Right cardiac atrium (tissue), 5 donors: ENCODE measurements around the gene AKAP13. TPM values are rescaled to one million over a fixed set of nuclear protein-coding genes. Genes with fewer than 3 reads are reported as not detected.

Experiments used
- ATAC-seq, 2 donors: fragments of 200-7000 bp; cut with Tn5 transposase; one replicate each; pipeline versions ENCODE4 v1.8.0 to v1.9.1; 2020; ENCODE audit warnings: moderate library complexity in 2 of 2, mild to moderate bottlenecking in 1 of 2
- DNase-seq, 3 donors: peaks; one replicate each; pipeline ENCODE4 v3.0.0-alpha.2; 2020
- H3K27ac ChIP-seq: one replicate; pipeline ENCODE4 v1.5.1; 2013; ENCODE audit warnings: mild to moderate bottlenecking, low read length, control low read depth, moderate library complexity
- H3K27me3 ChIP-seq: one replicate; pipeline ENCODE4 v1.6.1; 2013; ENCODE audit not compliant: control insufficient read depth, insufficient read depth
- H3K4me1 ChIP-seq: one replicate; pipeline ENCODE4 v1.6.1; 2013; ENCODE audit warnings: low read length; ENCODE audit not compliant: control insufficient read depth, insufficient read depth
- H3K4me3 ChIP-seq: one replicate; pipeline ENCODE4 v1.5.1; 2013; ENCODE audit warnings: low read length, control low read depth
- H3K9me3 ChIP-seq: one replicate; pipeline ENCODE4 v1.6.1; 2013; ENCODE audit warnings: low read length; ENCODE audit not compliant: control insufficient read depth
- WGBS: extraction: QIAGEN DNeasy Blood & Tissue Kit; methylation state at CpG from one replicate; pipeline ENCODE4 v1.1.7; 2013; 5-methylcytosine and 5-hydroxymethylcytosine counted together
- intact Hi-C, 4 donors: fragments of 100-400 bp; cut with DNase I; formaldehyde crosslinking; loops; one replicate each; pipeline versions ENCODE4 v1.11.0 to v1.14.0; 2022 to 2023
- polyA plus RNA-seq: library from polyadenylated mRNA; stranded (reverse); fragments of 200-250 nt; gene quantifications from one replicate; pipeline ENCODE4 v1.2.3, GENCODE V29; 2013
- total RNA-seq, 4 donors: library from RNA; stranded (reverse); fragmentation: NEBNext Ultra II Directional; extraction: Animal tissue kit (Norgen Biotek cat#: 25700); gene quantifications; one replicate each; pipeline ENCODE4 v1.2.1, GENCODE V29; 2021
- donor health status: healthy with polysubstance abuse.
- donor health status: DM: no; HTN: yes; CAD: no.
- donor health status: DM: no; HTN: no; CAD: no.
- donor health status: DM: no; HTN: yes; CAD: no; lungs with severe emphysema.
- donor health status: DM: yes; HTN: yes; CAD: no.

The AKAP13 gene
- total and polyA plus RNA-seq, 5 donors: 104 to 348 (median 250) TPM

DNA sequence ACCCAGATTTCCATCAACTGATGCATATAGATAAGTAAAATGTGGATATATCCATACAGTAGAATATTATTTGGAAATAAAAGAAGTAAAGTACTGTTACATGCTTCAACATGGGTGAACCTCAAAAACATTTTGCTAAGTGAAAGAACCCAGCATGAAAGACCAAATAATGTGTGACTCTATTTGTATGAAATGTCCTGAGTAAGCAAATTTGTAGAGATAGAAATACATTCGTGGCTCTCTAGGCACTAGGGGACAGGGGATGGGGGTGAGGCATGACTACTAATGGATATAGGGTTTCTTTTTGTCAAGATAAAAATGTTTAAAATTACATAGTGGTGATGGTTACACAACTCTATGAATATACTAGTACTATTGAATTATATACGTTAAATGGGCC lies 250.6 kb downstream of the AKAP13 start:
- DNase-seq: no peak
- Histone ChIP-seq H3K4me1 (peaks cover 9% of the 10 kb centered on the region), H3K27me3 (no peaks in the 10 kb centered on the region), H3K9me3 (no peaks in the 10 kb centered on the region), H3K27ac (no peak overlapping the region), H3K4me3 (no peak overlapping the region)
- intact Hi-C loops: no loop called here
- no peak for ATAC-seq
- WGBS: 55% methylated on average over 2 of the region's 2 CpGs

DNA sequence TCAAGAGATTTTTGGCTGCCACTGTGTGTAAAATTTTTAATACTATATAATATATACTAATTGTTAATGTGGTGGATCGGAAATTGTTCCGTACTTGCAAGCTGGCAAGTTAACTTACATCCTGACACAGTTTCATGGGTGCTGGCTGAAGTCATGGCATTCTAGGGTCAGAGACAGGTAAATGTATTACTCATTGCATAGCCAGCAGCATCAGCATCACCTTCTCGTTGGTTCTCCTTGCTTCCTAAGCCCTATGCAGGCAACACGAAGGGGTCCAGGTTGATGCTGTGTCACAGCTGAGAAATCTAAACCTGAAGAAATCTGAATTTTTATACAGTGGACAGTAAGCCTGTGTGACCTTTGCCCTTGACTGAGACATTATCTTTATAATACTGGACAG lies 251.6 kb downstream of the AKAP13 start:
- Histone ChIP-seq H3K9me3 (no peaks in the 10 kb centered on the region), H3K4me1 (peaks cover 7% of the 10 kb centered on the region), H3K27me3 (no peaks in the 10 kb centered on the region), H3K27ac (no peak overlapping the region), H3K4me3 (no peak overlapping the region)
- no peak for DNase-seq
- no peak for ATAC-seq
- intact Hi-C loops: no loop called here
- 72% methylated on average over 4 of the region's 4 CpGs for WGBS

GRCh38 chr15:85633859-85634258 lies 253.5 kb downstream of the AKAP13 start:
- H3K4me3 ChIP-seq: no peak overlapping the region
- intact Hi-C loops: no loop called here
- DNase-seq: no peak
- no peaks in the 10 kb centered on the region for H3K9me3 ChIP-seq
- peaks cover 3% of the 10 kb centered on the region for H3K4me1 ChIP-seq
- H3K27ac ChIP-seq: no peak overlapping the region
- no peak for ATAC-seq
- no peaks in the 10 kb centered on the region for H3K27me3 ChIP-seq

- H3K4me1 ChIP-seq: peaks cover 6% of the 10 kb centered on the region
These were observed 255.9 kb downstream of the AKAP13 start for GRCh38 chr15:85636351-85636750.

GRCh38 chr15:85639752-85640381 lies 259.5 kb downstream of the AKAP13 start:
- Histone ChIP-seq H3K27ac (no peak overlapping the region), H3K9me3 (no peaks in the 10 kb centered on the region), H3K4me3 (no peak overlapping the region), H3K4me1 (peaks cover 3% of the 10 kb centered on the region), H3K27me3 (no peaks in the 10 kb centered on the region)
- ATAC-seq: peak in 1 of 2 donors; percentile 9
- intact Hi-C loops: no loop called here
- DNase-seq: no peak
- WGBS: 62% methylated on average over 3 of the region's 3 CpGs

More at GRCh38 chr15:85636351-85636750, 255.9 kb downstream of the AKAP13 start:
- Histone ChIP-seq H3K27ac (no peak overlapping the region), H3K4me3 (no peak overlapping the region), H3K9me3 (no peaks in the 10 kb centered on the region), H3K27me3 (no peaks in the 10 kb centered on the region)
- 81% methylated on average over 4 of the region's 4 CpGs for WGBS
- intact Hi-C loops: no loop called here
- DNase-seq (no peak), ATAC-seq (no peak)

- ATAC-seq (no peak), DNase-seq (peak; percentile 41 to 83 (median 76))
- peak overlapping the region; percentile 5 for H3K4me3 ChIP-seq
- peak overlapping the region; percentile 80 for H3K27ac ChIP-seq
- intact Hi-C loops: no loop called here
- H3K9me3 ChIP-seq: no peaks in the 10 kb centered on the region
- no peaks in the 10 kb centered on the region for H3K27me3 ChIP-seq
- WGBS: 41% methylated on average over 5 of the region's 5 CpGs
- peaks cover 3% of the 10 kb centered on the region for H3K4me1 ChIP-seq
These were observed 261.8 kb downstream of the AKAP13 start for GRCh38 chr15:85642065-85642692.

- H3K9me3 ChIP-seq: no peaks in the 10 kb centered on the region
- peaks cover 3% of the 10 kb centered on the region for H3K4me1 ChIP-seq
- no peaks in the 10 kb centered on the region for H3K27me3 ChIP-seq
- intact Hi-C loops: no loop called here
- WGBS: 13% methylated on average over 6 of the region's 6 CpGs
- peak overlapping the region; percentile 5 for H3K4me3 ChIP-seq
- peak overlapping the region; percentile 80 for H3K27ac ChIP-seq
- ATAC-seq (peak; percentile 89 to 93), DNase-seq (peak; percentile 79 to 92 (median 88))
These were observed 262.3 kb downstream of the AKAP13 start for GRCh38 chr15:85642693-85643066.

- intact Hi-C loops: no loop called here
- peaks cover 7% of the 10 kb centered on the region for H3K4me1 ChIP-seq
- DNase-seq: no peak
- H3K27ac ChIP-seq: no peak overlapping the region
- no peak for ATAC-seq
- WGBS: 87% methylated on average over 4 of the region's 4 CpGs
- no peaks in the 10 kb centered on the region for H3K27me3 ChIP-seq
- H3K9me3 ChIP-seq: no peaks in the 10 kb centered on the region
- no peak overlapping the region for H3K4me3 ChIP-seq
These were observed 266.2 kb downstream of the AKAP13 start for GRCh38 chr15:85646538-85647091.

GRCh38 chr15:85649372-85649771 lies 269.0 kb downstream of the AKAP13 start:
- Histone ChIP-seq H3K4me1 (peaks cover 11% of the 10 kb centered on the region), H3K4me3 (no peak overlapping the region), H3K27ac (peak overlapping the region; percentile 81), H3K27me3 (no peaks in the 10 kb centered on the region), H3K9me3 (no peaks in the 10 kb centered on the region)
- intact Hi-C loops: no loop called here
- DNase-seq (peak in 1 of 3 donors; percentile 34), ATAC-seq (peak; percentile 80 to 92)
- WGBS: 9% methylated on average over 5 of the region's 5 CpGs

DNA sequence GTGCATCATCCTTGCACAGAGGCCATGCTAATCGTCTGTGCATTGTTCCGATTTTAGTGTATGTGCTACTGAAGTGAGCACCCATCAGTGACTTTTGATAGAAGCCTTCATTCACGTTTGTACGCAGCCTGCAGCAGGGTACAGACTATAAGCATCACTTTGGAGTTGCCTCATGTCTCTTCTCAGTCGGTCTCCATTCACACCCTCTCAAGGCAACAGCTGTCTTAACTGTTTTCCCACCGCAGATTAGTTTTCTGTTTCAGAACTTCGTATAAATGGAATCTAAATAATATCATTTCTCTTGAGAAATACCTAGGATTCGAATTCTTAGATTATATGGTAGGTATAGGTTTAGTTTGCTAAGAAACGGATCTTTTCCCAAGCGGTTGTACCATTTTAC lies 271.1 kb downstream of the AKAP13 start:
- no peak for ATAC-seq
- intact Hi-C loops: no loop called here
- DNase-seq: no peak
- Histone ChIP-seq H3K4me3 (no peak overlapping the region), H3K9me3 (no peaks in the 10 kb centered on the region), H3K27ac (no peak overlapping the region), H3K27me3 (no peaks in the 10 kb centered on the region), H3K4me1 (peaks cover 16% of the 10 kb centered on the region)
- 71% methylated on average over 10 of the region's 10 CpGs for WGBS

DNA sequence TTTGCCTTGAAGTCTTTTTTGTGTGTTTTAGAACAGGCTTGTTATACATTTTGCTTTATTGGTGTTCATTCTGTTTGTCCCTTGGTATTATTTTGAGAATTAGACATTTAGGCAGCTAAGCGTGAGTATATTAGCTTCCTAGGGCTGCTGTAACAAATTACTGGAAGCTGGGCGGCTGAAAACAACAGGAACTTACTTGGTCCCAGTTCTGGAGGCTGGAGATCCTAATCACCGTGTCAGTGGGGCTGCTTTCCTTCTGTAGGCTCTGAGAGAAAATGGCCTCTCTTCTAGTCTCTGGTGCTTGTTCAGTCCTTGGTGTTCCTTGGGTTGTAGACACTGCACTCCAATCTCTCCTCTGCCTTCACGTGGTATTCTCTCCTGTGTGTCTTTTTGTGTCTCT lies 272.1 kb downstream of the AKAP13 start:
- Histone ChIP-seq H3K27me3 (no peaks in the 10 kb centered on the region), H3K27ac (peak overlapping the region; percentile 36), H3K4me1 (peaks cover 16% of the 10 kb centered on the region), H3K9me3 (no peaks in the 10 kb centered on the region), H3K4me3 (no peak overlapping the region)
- ATAC-seq (peak in 1 of 2 donors; percentile 12), DNase-seq (no peak)
- 68% methylated on average over 4 of the region's 4 CpGs for WGBS
- intact Hi-C loops: no loop called here
